ENCODE measurements around the gene MAGI2.

DNA sequence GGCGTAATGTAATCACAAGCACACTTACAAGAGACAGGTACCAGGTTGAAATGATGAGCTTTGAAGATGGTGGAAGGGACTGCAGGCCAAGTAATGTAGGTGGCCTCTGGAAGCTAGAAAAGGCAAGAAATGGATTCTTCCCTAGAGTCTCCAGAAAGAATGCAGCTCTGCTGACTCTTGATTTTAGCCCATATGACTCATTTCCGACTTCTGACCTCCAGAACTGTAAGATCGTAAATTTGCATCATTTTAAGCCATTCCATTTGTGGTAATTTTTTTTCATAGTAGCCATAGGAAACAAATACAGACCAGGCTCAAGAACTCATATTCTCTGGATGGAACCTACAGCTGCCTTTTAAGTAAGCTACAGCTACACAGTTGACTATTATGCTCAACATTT, 315.5 kb downstream of the MAGI2 start:
- TF ChIP-seq POLR2A (IDR thresholded peaks at IDR 0.05; ENCODE audit: low read length) (no peak), GATA1 (IDR thresholded peaks at IDR 0.05; ENCODE audit: low read depth, low read length) (no peak)
